ENCODE results near the gene C20orf202.

DNA sequence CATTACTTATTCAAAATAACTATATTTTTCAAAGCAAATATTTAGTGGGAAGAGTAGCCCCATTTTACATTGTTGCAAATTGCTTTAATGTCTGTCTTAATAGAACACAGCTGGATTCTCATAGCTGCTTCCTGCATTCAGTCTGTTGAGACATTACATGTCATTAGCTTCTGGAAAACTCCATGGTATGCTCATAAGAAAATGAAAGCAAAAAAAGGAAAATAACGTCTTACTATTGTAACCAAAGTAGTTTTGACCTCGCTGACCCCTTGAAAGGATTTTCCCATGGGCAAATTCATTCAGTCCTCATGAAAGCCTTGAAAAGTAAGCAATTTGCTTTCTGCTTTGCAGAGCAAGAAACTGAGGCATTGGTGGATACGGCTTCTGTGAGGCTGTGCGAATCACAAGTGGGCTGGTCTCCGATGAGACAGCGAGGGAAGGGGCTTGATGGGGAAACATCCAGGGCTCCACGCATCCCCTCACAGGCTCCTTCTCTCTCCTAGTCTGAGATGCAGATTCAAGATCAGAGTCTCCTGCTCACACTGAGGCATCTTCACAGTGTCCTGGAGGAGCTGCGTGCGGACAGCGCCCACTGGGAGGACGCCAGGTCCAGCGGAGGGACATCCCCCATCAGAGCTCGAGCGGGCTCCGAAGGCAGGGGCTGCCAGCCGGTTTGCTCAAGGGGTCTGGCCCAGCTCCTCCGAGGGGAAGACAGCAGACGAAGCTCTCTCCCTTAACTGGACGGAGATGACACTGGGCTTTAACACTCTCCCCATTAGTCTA lies 3.3 kb downstream of the C20orf202 start:
- TF ChIP-seq, protein P1, sequence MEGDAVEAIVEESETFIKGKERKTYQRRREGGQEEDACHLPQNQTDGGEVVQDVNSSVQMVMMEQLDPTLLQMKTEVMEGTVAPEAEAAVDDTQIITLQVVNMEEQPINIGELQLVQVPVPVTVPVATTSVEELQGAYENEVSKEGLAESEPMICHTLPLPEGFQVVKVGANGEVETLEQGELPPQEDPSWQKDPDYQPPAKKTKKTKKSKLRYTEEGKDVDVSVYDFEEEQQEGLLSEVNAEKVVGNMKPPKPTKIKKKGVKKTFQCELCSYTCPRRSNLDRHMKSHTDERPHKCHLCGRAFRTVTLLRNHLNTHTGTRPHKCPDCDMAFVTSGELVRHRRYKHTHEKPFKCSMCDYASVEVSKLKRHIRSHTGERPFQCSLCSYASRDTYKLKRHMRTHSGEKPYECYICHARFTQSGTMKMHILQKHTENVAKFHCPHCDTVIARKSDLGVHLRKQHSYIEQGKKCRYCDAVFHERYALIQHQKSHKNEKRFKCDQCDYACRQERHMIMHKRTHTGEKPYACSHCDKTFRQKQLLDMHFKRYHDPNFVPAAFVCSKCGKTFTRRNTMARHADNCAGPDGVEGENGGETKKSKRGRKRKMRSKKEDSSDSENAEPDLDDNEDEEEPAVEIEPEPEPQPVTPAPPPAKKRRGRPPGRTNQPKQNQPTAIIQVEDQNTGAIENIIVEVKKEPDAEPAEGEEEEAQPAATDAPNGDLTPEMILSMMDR (conservative IDR thresholded peaks at IDR 0.05 in 1 of 2, IDR thresholded peaks at IDR 0.05 in 1 of 2; ENCODE audit: extremely low read depth in 1 of 2, insufficient read depth in 1 of 2, low read depth in 1 of 2, low read length in 2 of 2): no peak
- no peak for TF ChIP-seq EZH2 (IDR thresholded peaks at IDR 0.05; ENCODE audit: borderline replicate concordance, low read length)
